NCI-H1105 (cell line): ENCODE results near the gene RBM42.
"Not testable (repeated sequence)": the region's sequence is repeated elsewhere in the genome, so short reads cannot be mapped to it uniquely, and the experiment has no call there.

Source experiments
- DNase-seq: peaks from one replicate; lab custom pipeline; 2025; lab: John Stamatoyannopoulos, UW

The RBM42 gene

GRCh38 chr19:35650581-35650980 is 21.7 kb downstream of the RBM42 start:
- DNase-seq, result no peak

- DNase-seq, result not testable (repeated sequence)
Measured at GRCh38 chr19:35654828-35655227, 26.0 kb downstream of the RBM42 start.

GRCh38 chr19:35655600-35655999 is 26.8 kb downstream of the RBM42 start:
- DNase-seq, result no peak

GRCh38 chr19:35656700-35657099 is 27.9 kb downstream of the RBM42 start:
- no peak for DNase-seq

GRCh38 chr19:35657904-35658700 is 29.3 kb downstream of the RBM42 start:
- DNase-seq, result no peak

GRCh38 chr19:35661995-35662340 is 33.1 kb downstream of the RBM42 start:
- no peak for DNase-seq

GRCh38 chr19:35663981-35664380 is 35.1 kb downstream of the RBM42 start:
- no peak for DNase-seq

GRCh38 chr19:35665157-35665556 is 36.3 kb downstream of the RBM42 start:
- no peak for DNase-seq

GRCh38 chr19:35665604-35666003 is 36.8 kb downstream of the RBM42 start:
- no peak for DNase-seq

- DNase-seq, result no peak
Measured at GRCh38 chr19:35666251-35666913, 37.5 kb downstream of the RBM42 start, which contains the start of gene UPK1A. TSS of gene UPK1A (plus strand) at chr19:35666517. CDS start at chr19:35666813, 296 bp downstream.

GRCh38 chr19:35669566-35669965 is 40.7 kb downstream of the RBM42 start:
- no peak for DNase-seq

- no peak for DNase-seq
Measured at GRCh38 chr19:35669974-35670373, 41.1 kb downstream of the RBM42 start.

- no peak for DNase-seq
Measured at GRCh38 chr19:35670686-35671085, 41.9 kb downstream of the RBM42 start.

- no peak for DNase-seq
Measured at GRCh38 chr19:35671818-35672217, 43.0 kb downstream of the RBM42 start.

GRCh38 chr19:35673121-35673804 is 44.4 kb downstream of the RBM42 start:
- DNase-seq, result peak; percentile 2

- DNase-seq, result no peak
Measured at GRCh38 chr19:35675589-35676140, 46.8 kb downstream of the RBM42 start.
